T-cell (primary cell): Measurements from ENCODE around the gene KCTD10. TPM values are rescaled to one million over a fixed set of nuclear protein-coding genes. Genes with fewer than 3 reads are reported as not detected.

Source experiments
- ATAC-seq, 4 experiments: fragments of 200-7000 bp in 3 of 4; fragments of 150-1000 bp in 1 of 4; cut with Tn5 transposase; replicated peaks in 1 of 4; 1 replicate in 3 of 4; 2 replicates in 1 of 4; pipeline ENCODE4 v1.10.0; 2021; ENCODE audit warnings: moderate library complexity in 3 of 4, mild to moderate bottlenecking in 2 of 4, moderate number of reproducible peaks in 1 of 4
- CTCF ChIA-PET, 2 donors: fragments of 300-600 bp; sonication (Branson Sonifier 250); formaldehyde crosslinking; loops; one replicate each; lab custom pipeline; 2022; ENCODE audit warnings: antibody characterized with exemption in 2 of 2; lab: Charles Lee
- POLR2A ChIA-PET, 2 donors: fragments of 300-600 bp; sonication (Branson Sonifier 250); formaldehyde crosslinking; loops; one replicate each; lab custom pipeline; 2022; ENCODE audit warnings: antibody characterized with exemption in 2 of 2; lab: Charles Lee
- DNase-seq, 35 experiments: peaks; one replicate each; pipeline versions ENCODE4 v3.0.0 to v3.0.0-alpha.2; 2013 to 2023
- H3K27ac ChIP-seq: one replicate; pipeline ENCODE4 v1.5.1; 2013; ENCODE audit warnings: low read length
- H3K27me3 ChIP-seq, 2 experiments: replicated peaks in 1 of 2; 1 replicate in 1 of 2; 2 replicates in 1 of 2; pipeline versions ENCODE4 v1.6.1 to v1.7.0; 2013; ENCODE audit warnings: low read length in 1 of 2, mixed read lengths in 1 of 2; ENCODE audit not compliant: control insufficient read depth in 2 of 2, insufficient read depth in 2 of 2; ENCODE audit errors: extremely low read depth in 1 of 2
- H3K36me3 ChIP-seq, 2 donors: 1 replicate in 1 of 2; 2 replicates in 1 of 2; pipeline versions ENCODE4 v1.6.1 to v1.7.0; 2013; ENCODE audit warnings: low read length in 1 of 2; ENCODE audit not compliant: control insufficient read depth in 2 of 2, insufficient read depth in 1 of 2; ENCODE audit errors: extremely low read depth in 1 of 2
- H3K4me1 ChIP-seq, 2 experiments: 1 replicate in 1 of 2; 2 replicates in 1 of 2; pipeline versions ENCODE4 v1.6.1 to v1.7.0; 2013; ENCODE audit warnings: low read length in 2 of 2, mixed read lengths in 1 of 2; ENCODE audit not compliant: insufficient read depth in 2 of 2, control insufficient read depth in 1 of 2; ENCODE audit errors: extremely low read depth in 1 of 2
- H3K4me3 ChIP-seq, 2 donors: 1 replicate in 1 of 2; 2 replicates in 1 of 2; pipeline versions ENCODE4 v1.5.1 to v1.7.0; 2013; ENCODE audit warnings: mild to moderate bottlenecking in 2 of 2, low read length in 1 of 2, moderate library complexity in 1 of 2; ENCODE audit not compliant: control insufficient read depth in 1 of 2; ENCODE audit errors: extremely low read depth in 1 of 2
- H3K9me3 ChIP-seq: 2 replicates; pipeline ENCODE4 v1.7.0; 2013
- H3K27ac Mint-ChIP-seq, 2 donors: one replicate each; pipeline ENCODE4 v1.8.0; 2020 to 2021; ENCODE audit warnings: mild to moderate bottlenecking in 2 of 2, mixed read lengths in 2 of 2
- H3K27me3 Mint-ChIP-seq, 2 donors: one replicate each; pipeline ENCODE4 v1.8.0; 2021 to 2022; ENCODE audit warnings: mixed read lengths in 2 of 2
- H3K36me3 Mint-ChIP-seq: one replicate; pipeline ENCODE4 v1.8.0; 2021; ENCODE audit warnings: mixed read lengths
- H3K4me1 Mint-ChIP-seq, 3 donors: one replicate each; pipeline ENCODE4 v1.8.0; 2020 to 2022; ENCODE audit warnings: mixed read lengths in 3 of 3, mild to moderate bottlenecking in 1 of 3
- H3K4me3 Mint-ChIP-seq, 3 donors: one replicate each; pipeline ENCODE4 v1.8.0; 2020 to 2022; ENCODE audit warnings: mild to moderate bottlenecking in 3 of 3, mixed read lengths in 3 of 3, moderate library complexity in 3 of 3
- H3K9me3 Mint-ChIP-seq, 3 donors: one replicate each; pipeline ENCODE4 v1.8.0; 2020 to 2022; ENCODE audit warnings: mixed read lengths in 3 of 3
- WGBS: methylation state at CpG from one replicate; pipeline ENCODE4 v1.1.5; 2013; ENCODE audit warnings: missing lambda C conversion rate; ENCODE audit not compliant: insufficient coverage; 5-methylcytosine and 5-hydroxymethylcytosine counted together
- total RNA-seq, 35 experiments: library from RNA in 6 of 35; stranded (reverse) in 6 of 35; fragments of 120-200 nt in 1 of 35; gene quantifications; one replicate each; pipeline versions ENCODE4 v1.2.1 to v1.2.4 and lab custom pipeline; 2013 to 2026

KCTD10 gene
- total RNA-seq, 5 donors from 2014 or later (not counting 1 experiment from before 2014, with no cell fraction given) = 28.1 to 30.8 (median 28.6) TPM

DNA sequence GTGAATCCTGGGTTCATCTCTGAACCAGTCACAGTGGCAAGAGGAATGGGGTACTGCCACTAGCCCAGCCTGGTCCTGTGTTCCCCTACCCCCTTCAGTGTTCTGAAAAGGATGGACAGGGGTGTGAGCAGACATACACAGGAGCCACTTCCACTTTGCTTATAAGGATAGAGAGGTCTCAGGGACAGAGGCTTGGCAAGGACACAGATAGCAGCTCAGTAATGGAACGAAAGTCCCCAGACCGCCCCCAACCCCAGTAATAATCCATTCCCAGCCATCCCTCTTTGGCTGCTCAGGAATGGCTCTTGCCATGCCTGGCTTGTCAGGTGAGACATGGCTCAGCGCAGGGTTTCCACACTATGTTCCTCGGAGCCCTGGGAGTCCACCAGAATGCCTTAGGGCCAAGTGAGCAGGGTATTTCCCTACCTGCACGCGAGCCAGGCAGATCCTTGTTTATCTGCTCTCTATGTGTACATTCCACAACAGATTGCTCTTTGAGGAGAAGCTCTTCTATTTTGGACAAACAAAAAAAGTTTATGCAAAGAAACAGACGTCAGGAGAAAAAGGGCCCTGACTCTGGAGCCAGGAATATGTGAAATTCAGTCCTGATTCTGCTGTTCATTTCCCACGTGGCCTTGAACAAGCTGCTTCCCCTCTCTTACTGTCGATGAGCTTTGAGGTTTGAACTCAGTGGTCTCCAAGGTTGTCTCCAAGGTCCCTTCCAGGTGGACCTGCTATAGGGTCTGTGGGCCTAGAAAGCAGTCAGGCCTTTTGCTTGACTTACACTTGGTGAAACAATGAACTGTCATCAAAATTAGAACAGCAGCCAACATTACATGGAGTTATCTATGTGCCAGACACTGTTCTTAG, 10.3 kb upstream of the KCTD10 start:
- Mint-ChIP-seq H3K4me1 (no peaks in the 10 kb centered on the region), H3K9me3 (no peaks in the 10 kb centered on the region), H3K4me3 (no peak overlapping the region), H3K36me3 (peaks cover 66% of the 10 kb centered on the region), H3K27ac (no peak overlapping the region), H3K27me3 (no peaks in the 10 kb centered on the region)
- Histone ChIP-seq H3K4me1 (no peaks in the 10 kb centered on the region), H3K9me3 (no peaks in the 10 kb centered on the region), H3K36me3 (peaks cover 23 to 88% of the 10 kb centered on the region in 2 donors), H3K27ac (no peak overlapping the region), H3K27me3 (no peaks in the 10 kb centered on the region), H3K4me3 (no peak overlapping the region)
- CTCF ChIA-PET = no interaction called here
- ATAC-seq (no peak), DNase-seq (no peak)
- WGBS = 98% methylated on average over 7 of the region's 9 CpGs
- POLR2A ChIA-PET = no interaction called here

DNA sequence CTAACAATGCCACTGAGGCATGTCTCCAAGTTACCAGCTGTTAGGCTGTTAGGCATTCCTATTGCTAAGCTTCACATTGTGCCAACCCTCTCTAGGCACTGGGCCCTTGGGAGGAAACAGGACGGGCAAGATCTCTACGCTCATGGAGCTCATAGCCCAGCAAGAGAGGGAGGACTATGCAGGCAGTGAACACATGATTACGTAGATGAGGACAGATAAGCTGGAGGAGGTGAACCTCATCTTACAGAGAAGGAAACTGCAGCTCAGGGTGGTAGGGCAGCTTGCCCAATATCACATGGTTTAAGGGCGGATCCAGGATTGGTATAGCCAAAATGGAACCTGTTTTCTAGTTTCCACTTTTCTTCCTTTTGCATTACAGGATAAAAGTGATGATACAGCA, 8.1 kb upstream of the KCTD10 start:
- Mint-ChIP-seq H3K27ac (no peak overlapping the region), H3K9me3 (no peaks in the 10 kb centered on the region), H3K4me3 (no peak overlapping the region), H3K36me3 (peaks cover 56% of the 10 kb centered on the region), H3K4me1 (peaks cover 0 to under 1% (median 0%) of the 10 kb centered on the region in 3 donors), H3K27me3 (no peaks in the 10 kb centered on the region)
- CTCF ChIA-PET = interaction anchor here in 1 of 2 donors (0.8 kb wide), 1 partner anchor 52 kb away, joined by 3 read pairs; no protein-coding TSS in a partner anchor
- H3K4me1 ChIP-seq = peaks cover 0 to 3% of the 10 kb centered on the region in 2 experiments
- ATAC-seq (no peak), DNase-seq (no peak)
- H3K4me3 ChIP-seq = no peak overlapping the region
- H3K27ac ChIP-seq = no peak overlapping the region
- H3K36me3 ChIP-seq = peaks cover 23 to 70% of the 10 kb centered on the region in 2 donors
- WGBS = 17% methylated on average over 1 of the region's 4 CpGs
- H3K27me3 ChIP-seq = no peaks in the 10 kb centered on the region
- no peaks in the 10 kb centered on the region for H3K9me3 ChIP-seq
- POLR2A ChIA-PET = interaction anchor here in 1 of 2 donors (0.6 kb wide), 2 partner anchors 19 to 965 kb away, joined by 3 to 4 read pairs; partner anchors contain the start of gene ARPC3

DNA sequence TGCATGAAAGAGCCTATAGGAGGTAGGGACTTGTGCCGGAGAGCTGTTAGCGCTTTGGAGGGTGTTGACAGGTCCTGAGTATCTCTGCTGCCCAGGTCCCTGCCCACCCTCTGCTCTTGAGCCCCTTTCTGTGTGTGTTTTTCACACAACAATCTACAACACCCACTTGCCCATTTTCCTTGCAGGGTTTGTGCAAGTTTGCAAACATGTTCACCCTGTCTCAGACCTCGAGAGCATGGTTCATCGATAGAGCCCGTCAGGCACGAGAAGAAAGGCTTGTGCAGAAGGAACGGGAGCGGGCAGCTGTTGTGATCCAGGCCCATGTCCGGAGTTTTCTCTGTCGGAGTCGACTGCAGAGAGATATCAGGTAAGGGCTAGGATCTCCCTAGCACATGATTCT, 6.2 kb upstream of the KCTD10 start:
- Mint-ChIP-seq H3K4me1 (peaks cover 14 to 19% (median 18%) of the 10 kb centered on the region in 3 donors), H3K27me3 (no peaks in the 10 kb centered on the region), H3K27ac (no peak overlapping the region), H3K4me3 (no peak overlapping the region), H3K9me3 (no peaks in the 10 kb centered on the region), H3K36me3 (peaks cover 41% of the 10 kb centered on the region)
- DNase-seq = no peak
- Histone ChIP-seq H3K9me3 (no peaks in the 10 kb centered on the region), H3K36me3 (peaks cover 15 to 51% of the 10 kb centered on the region in 2 donors), H3K27ac (no peak overlapping the region), H3K27me3 (no peaks in the 10 kb centered on the region), H3K4me1 (peaks cover 3 to 8% of the 10 kb centered on the region in 2 experiments), H3K4me3 (no peak overlapping the region)
- ATAC-seq = no peak
- WGBS = 95% methylated on average over 4 of the region's 11 CpGs
- ChIA-PET POLR2A (no interaction called here), CTCF (interaction anchor here in 1 of 2 donors (0.5 kb wide), 1 partner anchor 89 kb away, joined by 3 read pairs; no protein-coding TSS in a partner anchor)

DNA sequence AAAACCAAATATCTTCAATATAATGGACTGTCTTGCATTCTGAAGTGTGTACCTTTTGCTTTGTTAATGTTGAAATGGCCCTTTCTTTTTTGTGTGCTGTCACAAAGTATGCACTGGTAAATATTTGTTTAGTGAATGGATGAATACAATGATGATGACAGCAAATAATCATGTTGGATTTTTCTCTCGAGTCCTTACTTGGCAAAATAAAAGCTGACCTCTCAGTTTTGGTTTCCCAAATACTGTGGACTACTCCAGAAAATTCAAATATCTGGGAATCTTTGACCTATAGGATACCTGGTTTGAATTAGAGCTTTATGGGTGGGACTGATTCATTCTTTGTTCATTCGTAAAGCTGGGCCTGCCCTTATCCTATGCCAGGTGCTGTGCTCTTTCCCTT, 5.8 kb upstream of the KCTD10 start:
- Mint-ChIP-seq H3K4me1 (peaks cover 18 to 23% (median 21%) of the 10 kb centered on the region in 3 donors), H3K27me3 (no peaks in the 10 kb centered on the region), H3K27ac (no peak overlapping the region), H3K36me3 (peaks cover 37% of the 10 kb centered on the region), H3K9me3 (no peaks in the 10 kb centered on the region), H3K4me3 (no peak overlapping the region)
- DNase-seq (no peak), ATAC-seq (no peak)
- Histone ChIP-seq H3K4me3 (no peak overlapping the region), H3K27ac (no peak overlapping the region), H3K9me3 (no peaks in the 10 kb centered on the region), H3K36me3 (peaks cover 15 to 47% of the 10 kb centered on the region in 2 donors), H3K27me3 (no peaks in the 10 kb centered on the region), H3K4me1 (peaks cover 6 to 13% of the 10 kb centered on the region in 2 experiments)
- ChIA-PET CTCF (no interaction called here), POLR2A (no interaction called here)
- 100% methylated on average over 1 of the region's 2 CpGs for WGBS

DNA sequence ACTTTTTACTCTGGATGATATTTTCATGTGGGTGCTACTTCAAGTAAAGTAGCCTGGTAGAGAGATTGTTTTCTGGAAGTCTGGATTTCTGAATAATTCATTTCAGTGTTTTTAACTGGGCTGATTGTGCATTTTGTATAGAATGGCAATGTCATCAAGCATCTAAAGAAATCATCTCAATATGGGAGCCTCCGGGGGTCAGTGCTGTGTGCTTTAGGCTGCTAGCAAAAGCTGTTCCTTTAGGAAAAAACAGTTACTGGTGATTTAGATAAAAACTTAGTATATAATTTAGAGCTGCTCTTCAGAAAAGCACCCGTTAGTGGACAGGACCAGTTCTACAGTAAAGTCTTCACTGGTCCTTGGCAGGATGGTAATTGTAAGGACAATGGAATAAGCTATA, 5.4 kb upstream of the KCTD10 start:
- no peak overlapping the region for H3K4me3 Mint-ChIP-seq
- H3K27me3 Mint-ChIP-seq = no peaks in the 10 kb centered on the region
- peaks cover 6 to 15% of the 10 kb centered on the region in 2 experiments for H3K4me1 ChIP-seq
- ATAC-seq = no peak
- peaks cover 34% of the 10 kb centered on the region for H3K36me3 Mint-ChIP-seq
- H3K9me3 Mint-ChIP-seq = no peaks in the 10 kb centered on the region
- H3K4me1 Mint-ChIP-seq = peaks cover 20 to 23% (median 21%) of the 10 kb centered on the region in 3 donors
- peaks cover 15 to 43% of the 10 kb centered on the region in 2 donors for H3K36me3 ChIP-seq
- no peak for DNase-seq
- no peaks in the 10 kb centered on the region for H3K27me3 ChIP-seq
- H3K4me3 ChIP-seq = no peak overlapping the region
- no peaks in the 10 kb centered on the region for H3K9me3 ChIP-seq
- ChIA-PET POLR2A (no interaction called here), CTCF (no interaction called here)
- no peak overlapping the region for H3K27ac Mint-ChIP-seq
- H3K27ac ChIP-seq = no peak overlapping the region
- WGBS = no CpG with 5 or more reads among the region's 2 CpGs

DNA sequence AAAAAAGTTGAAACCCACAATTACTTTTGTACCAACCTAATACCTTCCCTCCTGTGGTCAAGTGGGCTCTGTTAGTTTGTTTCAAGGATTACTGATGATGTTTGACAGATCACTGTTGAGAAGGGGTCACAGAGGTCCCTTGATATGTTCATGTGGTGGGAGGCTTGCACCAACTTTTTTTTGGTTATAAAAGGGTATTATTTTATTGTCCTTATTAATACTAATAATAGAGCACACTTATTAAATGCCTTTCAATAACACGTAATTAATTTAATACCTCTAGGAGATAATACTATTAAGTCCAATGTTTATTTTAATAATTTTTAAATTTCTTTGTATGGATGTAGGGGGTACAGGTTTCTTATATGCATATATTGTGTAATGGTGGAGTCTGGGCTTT, 4.8 kb upstream of the KCTD10 start:
- DNase-seq (no peak), ATAC-seq (no peak)
- POLR2A ChIA-PET = no interaction called here
- no peaks in the 10 kb centered on the region for H3K27me3 ChIP-seq
- Mint-ChIP-seq H3K4me1 (peaks cover 25 to 30% (median 26%) of the 10 kb centered on the region in 3 donors), H3K4me3 (no peak overlapping the region), H3K27me3 (no peaks in the 10 kb centered on the region), H3K27ac (no peak overlapping the region), H3K9me3 (no peaks in the 10 kb centered on the region), H3K36me3 (peaks cover 28% of the 10 kb centered on the region)
- H3K27ac ChIP-seq = no peak overlapping the region
- CTCF ChIA-PET = no interaction called here
- no peak overlapping the region for H3K4me3 ChIP-seq
- H3K9me3 ChIP-seq = no peaks in the 10 kb centered on the region
- WGBS = no CpG with 5 or more reads among the region's 1 CpG
- peaks cover 11 to 37% of the 10 kb centered on the region in 2 donors for H3K36me3 ChIP-seq
- peaks cover 6 to 15% of the 10 kb centered on the region in 2 experiments for H3K4me1 ChIP-seq
